T-helper 1 cell treated with Interleukin-12 subunit alpha and Interleukin-12 subunit beta and Interleukin-4 antibody, amounts not matched to agents 30 μg/mL and 1 μg/mL, for 36 hours (primary cell): Measurements from ENCODE around the gene PABPN1.
"Not testable (repeated sequence)": the region's sequence is repeated elsewhere in the genome, so short reads cannot be mapped to it uniquely, and the experiment has no call there.

Experiments used
- H3K27ac Mint-ChIP-seq: one replicate; pipeline ENCODE4 v1.8.0; 2021; ENCODE audit warnings: mild to moderate bottlenecking, mixed read lengths
- H3K27me3 Mint-ChIP-seq: one replicate; pipeline ENCODE4 v1.8.0; 2021; ENCODE audit warnings: low read depth, mixed read lengths
- H3K36me3 Mint-ChIP-seq: one replicate; pipeline ENCODE4 v1.8.0; 2021; ENCODE audit warnings: low read depth, mixed read lengths
- H3K4me1 Mint-ChIP-seq: one replicate; pipeline ENCODE4 v1.8.0; 2021; ENCODE audit warnings: low read depth, mixed read lengths
- H3K4me3 Mint-ChIP-seq: one replicate; pipeline ENCODE4 v1.8.0; 2021; ENCODE audit warnings: mild to moderate bottlenecking, moderate library complexity, mixed read lengths
- H3K9me3 Mint-ChIP-seq: one replicate; pipeline ENCODE4 v1.8.0; 2021; ENCODE audit warnings: mixed read lengths

Gene PABPN1, protein sequence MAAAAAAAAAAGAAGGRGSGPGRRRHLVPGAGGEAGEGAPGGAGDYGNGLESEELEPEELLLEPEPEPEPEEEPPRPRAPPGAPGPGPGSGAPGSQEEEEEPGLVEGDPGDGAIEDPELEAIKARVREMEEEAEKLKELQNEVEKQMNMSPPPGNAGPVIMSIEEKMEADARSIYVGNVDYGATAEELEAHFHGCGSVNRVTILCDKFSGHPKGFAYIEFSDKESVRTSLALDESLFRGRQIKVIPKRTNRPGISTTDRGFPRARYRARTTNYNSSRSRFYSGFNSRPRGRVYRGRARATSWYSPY

DNA sequence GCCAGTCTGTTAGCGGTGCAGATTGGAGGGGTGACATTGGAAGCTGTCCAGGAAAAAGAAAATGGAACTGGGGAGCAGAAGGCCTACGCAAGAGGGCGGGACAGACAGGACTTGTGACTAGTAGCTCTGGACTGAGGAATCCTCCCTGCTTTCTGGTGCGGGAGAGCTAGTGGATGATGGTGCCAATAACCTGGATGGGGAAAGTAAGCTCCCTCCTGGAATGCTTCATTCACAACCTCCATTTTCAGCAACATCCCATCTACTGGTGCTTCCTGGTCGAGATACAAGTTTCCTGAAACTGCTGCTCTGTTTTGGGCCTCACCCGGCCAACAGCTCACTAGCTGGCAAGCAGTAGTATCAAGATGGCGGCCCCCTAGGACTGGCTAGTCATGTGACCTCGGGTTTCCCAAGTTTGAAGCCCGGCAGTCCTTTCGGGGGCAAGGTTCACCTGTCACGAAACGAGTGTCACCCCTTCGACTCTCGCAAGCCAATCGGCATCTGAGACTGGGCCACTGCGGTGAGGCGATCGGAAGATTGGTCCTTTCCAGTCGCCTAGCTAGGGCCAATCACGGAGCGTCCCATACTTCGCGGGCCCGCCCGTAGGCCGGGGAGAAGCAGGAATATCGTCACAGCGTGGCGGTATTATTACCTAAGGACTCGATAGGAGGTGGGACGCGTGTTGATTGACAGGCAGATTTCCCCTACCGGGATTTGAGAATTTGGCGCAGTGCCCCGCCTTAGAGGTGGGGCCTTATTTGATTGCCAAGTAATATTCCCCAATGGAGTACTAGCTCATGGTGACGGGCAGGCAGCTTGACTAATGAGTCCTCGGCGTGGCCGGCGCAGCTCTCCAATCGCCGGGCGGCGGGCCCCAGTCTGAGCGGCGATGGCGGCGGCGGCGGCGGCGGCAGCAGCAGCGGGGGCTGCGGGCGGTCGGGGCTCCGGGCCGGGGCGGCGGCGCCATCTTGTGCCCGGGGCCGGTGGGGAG, at the start of gene PABPN1:
TSS of gene PABPN1 (plus strand) at position 874 of the 988 bp plus-strand sequence. CDS start at position 887, 13 bp downstream.
- Mint-ChIP-seq H3K4me1 (peaks cover 30% of the 10 kb centered on the region), H3K9me3 (peaks cover 10% of the 10 kb centered on the region), H3K27me3 (no peaks in the 10 kb centered on the region), H3K27ac (peak within 1 kb of the TSS; percentile 97), H3K4me3 (peak within 1 kb of the TSS; percentile 86), H3K36me3 (peaks cover 35% of the 10 kb centered on the region)

DNA sequence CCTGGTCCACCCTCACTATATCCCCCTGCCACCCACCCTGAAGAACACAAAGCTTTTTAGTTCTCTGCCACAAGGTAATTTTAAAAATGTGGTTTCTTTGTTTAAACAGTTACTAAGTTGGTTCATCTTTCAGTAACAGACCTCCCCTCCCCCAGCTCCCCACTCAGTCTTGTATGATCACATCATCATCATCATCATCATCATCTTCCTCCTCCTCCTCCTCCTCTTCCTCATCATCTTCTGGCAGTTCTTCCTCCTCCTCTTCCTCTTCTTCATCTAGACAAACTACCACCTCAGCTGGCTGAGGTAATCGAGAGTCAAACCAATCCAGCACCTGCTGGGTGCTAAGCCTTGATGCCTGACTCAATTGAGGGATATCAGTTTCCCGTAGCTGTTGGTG, 45.8 kb upstream of the PABPN1 start:
- H3K27ac Mint-ChIP-seq, result no peak overlapping the region
- H3K4me3 Mint-ChIP-seq, result no peak overlapping the region
- H3K27me3 Mint-ChIP-seq, result no peaks in the 10 kb centered on the region
- no peaks in the 10 kb centered on the region for H3K4me1 Mint-ChIP-seq
- peaks cover 5% of the 10 kb centered on the region for H3K36me3 Mint-ChIP-seq
- H3K9me3 Mint-ChIP-seq, result no peaks in the 10 kb centered on the region

DNA sequence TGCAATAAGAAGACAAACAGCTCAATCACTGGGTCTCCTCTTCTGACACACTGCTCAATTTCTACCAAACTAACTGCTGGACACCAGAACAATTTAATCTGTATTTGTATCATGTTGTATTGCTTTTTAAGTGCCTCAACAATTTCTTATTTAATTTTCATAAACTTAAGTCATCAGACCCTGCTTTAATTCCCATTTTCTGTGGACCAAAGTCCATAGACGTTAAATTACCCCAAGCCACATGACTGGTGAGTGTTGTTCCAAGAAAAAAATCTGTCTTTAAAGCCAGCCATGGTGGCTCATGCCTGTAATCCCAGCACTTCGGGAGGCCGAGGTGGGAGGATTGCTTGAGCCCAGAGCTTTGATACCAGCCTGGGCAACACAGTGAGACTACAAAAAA, 44.1 kb upstream of the PABPN1 start:
- peaks cover under 1% of the 10 kb centered on the region for H3K4me1 Mint-ChIP-seq

DNA sequence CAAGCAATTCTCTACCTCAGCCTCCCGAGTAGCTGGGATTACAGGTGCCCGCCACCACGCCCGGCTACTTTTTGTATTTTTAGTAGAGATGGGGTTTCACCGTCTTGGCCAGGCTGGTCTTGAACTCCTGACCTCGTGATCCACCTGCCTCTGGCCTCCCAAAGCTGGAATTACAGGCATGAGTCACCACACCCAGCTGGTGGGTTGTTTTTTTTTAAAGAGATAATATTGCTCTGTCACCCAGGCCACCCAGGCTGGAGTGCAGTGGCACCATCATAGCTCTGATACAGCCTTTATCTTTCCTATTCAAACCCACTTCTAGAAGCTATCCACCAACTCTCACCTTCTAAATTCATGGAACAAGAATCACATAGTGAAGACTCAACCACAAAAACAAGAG, 43.3 kb upstream of the PABPN1 start:
- not testable (repeated sequence) for H3K4me1 Mint-ChIP-seq, H3K4me3 Mint-ChIP-seq, H3K27ac Mint-ChIP-seq, H3K9me3 Mint-ChIP-seq, H3K36me3 Mint-ChIP-seq, H3K27me3 Mint-ChIP-seq

More for the DNA sequence above, 44.1 kb upstream of the PABPN1 start:
- Mint-ChIP-seq H3K36me3 (peaks cover 5% of the 10 kb centered on the region), H3K27ac (no peak overlapping the region), H3K27me3 (no peaks in the 10 kb centered on the region), H3K9me3 (no peaks in the 10 kb centered on the region), H3K4me3 (no peak overlapping the region)

DNA sequence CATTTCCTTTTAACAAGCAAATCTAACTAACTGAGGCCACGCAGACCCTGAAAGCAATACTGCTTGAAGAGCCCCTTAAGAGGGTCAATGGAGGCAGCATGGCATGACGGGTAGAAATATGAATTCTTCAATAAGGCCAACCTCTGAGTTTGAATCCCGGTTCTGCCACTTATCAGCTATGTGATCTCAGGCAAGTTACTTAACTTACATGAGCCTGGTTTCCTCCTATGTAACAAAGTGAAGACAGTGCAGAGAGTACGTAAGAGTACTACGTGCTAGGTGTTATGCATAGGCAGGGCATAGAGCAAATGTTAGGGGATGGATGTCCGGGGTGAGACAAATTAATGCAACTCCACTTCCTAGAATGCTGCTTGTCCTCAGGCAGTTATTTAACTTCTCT, 40.0 kb upstream of the PABPN1 start:
- H3K4me1 Mint-ChIP-seq, result peaks cover 13% of the 10 kb centered on the region
- H3K27ac Mint-ChIP-seq, result no peak overlapping the region
- H3K4me3 Mint-ChIP-seq, result no peak overlapping the region
- H3K27me3 Mint-ChIP-seq, result no peaks in the 10 kb centered on the region
- H3K36me3 Mint-ChIP-seq, result no peaks in the 10 kb centered on the region
- H3K9me3 Mint-ChIP-seq, result no peaks in the 10 kb centered on the region

DNA sequence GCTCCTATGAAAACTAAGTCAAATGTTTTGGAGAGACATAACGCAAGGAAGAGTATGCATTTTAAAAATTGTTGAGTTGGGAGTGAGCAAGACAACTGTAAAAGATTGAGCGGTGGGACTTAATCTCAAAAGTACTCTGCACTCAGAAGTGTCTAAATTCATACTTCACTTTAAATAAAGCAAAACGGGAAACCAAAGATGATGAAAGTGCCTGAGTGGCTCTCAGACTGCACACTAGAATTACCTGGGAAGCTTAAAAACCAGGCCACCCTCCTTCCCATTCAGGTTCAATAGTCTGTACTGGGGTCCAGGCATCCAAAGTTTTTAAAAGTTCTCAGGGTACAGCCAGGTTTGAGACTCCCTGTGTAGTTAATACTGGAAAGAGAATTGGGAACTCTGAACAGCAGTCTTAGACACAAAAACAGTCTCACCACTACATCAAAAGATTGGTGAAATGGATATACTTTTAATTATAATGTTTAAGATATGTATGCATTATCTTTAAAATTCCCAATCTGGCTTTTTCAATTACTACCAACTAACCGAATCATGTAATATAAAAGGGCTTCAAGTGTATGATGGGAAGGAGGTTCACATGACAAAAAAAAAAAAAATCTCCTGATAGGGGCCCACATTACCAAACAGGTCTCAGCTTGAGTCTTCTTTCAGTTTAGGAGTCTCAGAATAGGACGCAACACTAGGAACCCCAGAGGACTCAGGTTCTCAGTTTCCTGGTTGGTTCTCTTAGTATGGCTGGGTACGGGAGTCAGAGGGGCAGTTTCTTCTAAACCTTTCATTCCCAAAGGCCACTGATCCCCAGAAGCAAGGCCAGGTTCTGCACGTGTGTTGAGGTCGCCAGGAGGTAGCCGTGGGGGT, 36.4 kb upstream of the PABPN1 start:
- H3K9me3 Mint-ChIP-seq, result no peaks in the 10 kb centered on the region
- peaks cover 21% of the 10 kb centered on the region for H3K4me1 Mint-ChIP-seq
- H3K36me3 Mint-ChIP-seq, result no peaks in the 10 kb centered on the region
- peak overlapping the region; percentile 97 for H3K4me3 Mint-ChIP-seq
- peak overlapping the region; percentile 86 for H3K27ac Mint-ChIP-seq
- H3K27me3 Mint-ChIP-seq, result peaks cover 4% of the 10 kb centered on the region

DNA sequence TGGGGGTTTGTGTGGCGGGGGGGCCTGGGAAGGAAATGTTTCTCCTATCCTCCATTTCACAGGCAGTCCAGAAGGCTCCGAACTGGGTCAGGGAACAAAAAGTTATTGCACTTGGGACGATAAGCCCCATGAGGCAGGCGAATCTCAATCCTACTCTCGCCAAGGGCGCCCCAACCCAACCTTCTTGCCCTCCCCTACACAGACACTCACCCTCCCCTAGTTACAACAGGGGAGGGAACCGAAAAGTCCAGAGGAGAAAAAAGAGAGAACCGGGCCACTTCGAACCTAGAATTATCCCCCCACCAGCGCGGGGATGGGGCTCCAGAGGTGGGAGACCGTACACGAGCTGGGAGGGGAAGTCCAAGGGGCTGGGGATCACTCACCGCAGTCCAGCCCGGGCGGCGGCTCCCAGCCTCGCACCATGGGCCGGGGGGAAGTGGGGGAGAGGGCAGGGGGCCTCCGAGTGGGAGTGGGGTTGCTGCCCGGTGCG, 35.7 kb upstream of the PABPN1 start:
- H3K27ac Mint-ChIP-seq, result peak overlapping the region; percentile 86

DNA sequence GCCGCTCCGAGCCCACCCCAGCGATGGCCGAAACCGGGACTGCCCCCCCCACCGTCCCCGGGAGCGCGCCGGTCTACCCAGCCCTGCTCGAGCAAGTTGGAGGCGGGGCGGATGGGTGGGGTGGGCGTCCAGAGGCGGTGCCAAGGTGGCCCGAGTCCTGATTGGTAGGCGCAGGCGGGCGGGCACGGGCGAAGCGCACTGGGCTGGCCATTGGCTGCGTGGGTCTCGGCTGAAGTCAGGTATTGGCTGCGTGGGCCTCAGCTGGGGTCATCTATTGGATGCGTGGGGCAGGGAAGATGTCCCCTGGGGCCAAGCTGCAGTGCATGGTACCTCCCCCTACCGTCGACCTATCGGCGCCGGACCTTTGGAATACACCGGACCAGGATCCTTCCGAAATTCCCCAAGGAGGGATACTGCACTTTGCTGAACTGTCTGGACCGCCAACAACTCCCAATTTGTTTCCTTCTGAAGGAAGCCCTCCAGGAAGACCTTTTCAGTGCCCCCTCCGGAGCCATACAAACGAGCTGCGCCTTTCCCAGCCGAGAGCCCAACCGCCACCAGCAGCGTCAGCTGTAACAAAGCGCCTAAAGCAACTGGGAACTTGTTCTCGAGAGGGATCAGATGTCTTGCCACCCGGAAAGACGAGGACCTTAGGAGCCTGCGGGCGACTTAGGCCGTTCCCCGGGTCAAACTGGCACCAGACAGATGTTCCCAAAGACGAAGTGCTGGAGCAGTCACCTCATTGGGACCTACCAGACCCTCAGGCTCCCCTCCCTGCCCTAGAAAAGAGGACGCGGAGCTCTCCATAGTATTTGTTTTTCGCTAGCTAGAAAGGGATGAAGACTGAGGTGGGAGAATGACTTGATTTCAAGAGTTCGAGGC, 35.0 kb upstream of the PABPN1 start, which contains the start of gene HOMEZ:
TSS of gene HOMEZ (minus strand) at position 113 of the 882 bp plus-strand sequence. CDS start 180 bp downstream, outside the sequence.
- H3K9me3 Mint-ChIP-seq, result no peaks in the 10 kb centered on the region
- H3K4me3 Mint-ChIP-seq, result peak within 1 kb of the TSS; percentile 97
- peak within 1 kb of the TSS; percentile 94 for H3K27ac Mint-ChIP-seq
- peaks cover 4% of the 10 kb centered on the region for H3K27me3 Mint-ChIP-seq
- H3K4me1 Mint-ChIP-seq, result peaks cover 21% of the 10 kb centered on the region
- H3K36me3 Mint-ChIP-seq, result no peaks in the 10 kb centered on the region

More for the DNA sequence above, 35.7 kb upstream of the PABPN1 start:
- Mint-ChIP-seq H3K36me3 (no peaks in the 10 kb centered on the region), H3K4me1 (peaks cover 21% of the 10 kb centered on the region), H3K4me3 (peak overlapping the region; percentile 97), H3K9me3 (no peaks in the 10 kb centered on the region), H3K27me3 (peaks cover 4% of the 10 kb centered on the region)

DNA sequence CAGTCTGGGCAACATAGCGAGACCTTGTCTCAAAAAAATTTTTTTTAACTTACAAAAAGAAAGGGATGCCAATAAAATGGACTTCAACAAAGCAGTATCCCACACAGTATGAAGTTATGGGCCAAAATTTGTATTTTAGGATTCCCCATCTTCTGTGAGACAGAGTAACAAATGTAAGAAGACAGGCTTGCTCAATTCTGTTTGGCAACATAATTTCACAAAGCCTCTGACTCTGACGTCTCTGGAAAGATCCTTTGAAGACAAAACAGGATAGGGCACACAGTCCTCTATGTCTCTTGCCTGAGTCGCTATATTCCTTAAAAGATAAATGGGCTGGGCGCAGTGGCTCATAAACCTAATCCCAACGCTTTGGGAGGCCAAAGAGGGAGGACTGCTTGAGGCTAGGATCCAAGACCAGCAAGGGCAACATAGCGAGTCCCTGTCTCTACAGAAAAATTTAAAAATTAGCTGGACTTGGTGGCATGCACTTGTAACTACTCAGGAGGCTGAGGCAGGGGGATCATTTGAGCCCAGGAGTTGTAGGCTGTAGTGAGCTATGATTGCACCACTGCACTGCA, 34.3 kb upstream of the PABPN1 start:
- Mint-ChIP-seq H3K27ac (peak overlapping the region; percentile 94), H3K9me3 (no peaks in the 10 kb centered on the region), H3K4me3 (peak overlapping the region; percentile 97), H3K4me1 (peaks cover 21% of the 10 kb centered on the region), H3K27me3 (peaks cover 4% of the 10 kb centered on the region), H3K36me3 (no peaks in the 10 kb centered on the region)

DNA sequence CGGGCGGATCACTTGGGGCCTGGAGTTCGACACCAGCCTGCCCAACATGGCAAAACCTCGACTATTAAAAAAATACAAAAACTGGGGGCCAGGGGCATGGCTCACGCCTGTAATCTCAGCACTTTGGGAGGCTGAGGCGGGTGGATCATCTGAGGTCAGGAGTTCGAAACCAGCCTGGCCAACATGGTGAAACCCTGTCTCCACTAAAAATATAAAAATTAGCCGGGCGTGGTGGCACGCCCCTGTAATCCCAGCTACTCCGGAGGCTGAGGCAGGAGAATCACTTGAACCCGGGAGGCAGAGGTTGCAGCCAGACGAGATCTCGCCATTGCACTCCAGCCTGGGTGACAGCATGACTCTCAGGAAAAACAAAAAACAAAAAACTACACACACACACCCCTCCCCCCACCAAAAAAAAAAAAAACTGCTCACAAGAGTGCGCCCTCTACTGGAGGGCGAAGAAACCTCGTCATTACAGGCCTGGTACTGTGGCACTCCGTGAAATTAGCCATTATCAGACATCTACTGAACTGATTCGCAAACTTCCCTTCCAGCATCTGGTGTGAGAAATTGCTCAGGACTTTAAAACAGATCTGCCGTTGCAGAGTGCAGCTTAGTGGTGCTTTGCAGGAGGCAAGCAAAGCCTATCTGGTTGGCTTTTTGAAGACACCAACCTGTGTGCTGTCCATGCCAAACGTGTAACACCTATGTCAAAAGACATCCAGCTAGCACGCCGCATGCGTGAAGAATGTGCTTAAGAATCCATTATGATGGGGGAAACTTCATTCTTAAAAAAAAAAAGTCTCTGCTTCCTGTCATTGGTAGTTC, 26.3 kb upstream of the PABPN1 start:
- Mint-ChIP-seq H3K27ac (peak overlapping the region; percentile 59), H3K36me3 (peaks cover 7% of the 10 kb centered on the region), H3K4me1 (peaks cover 16% of the 10 kb centered on the region)

DNA sequence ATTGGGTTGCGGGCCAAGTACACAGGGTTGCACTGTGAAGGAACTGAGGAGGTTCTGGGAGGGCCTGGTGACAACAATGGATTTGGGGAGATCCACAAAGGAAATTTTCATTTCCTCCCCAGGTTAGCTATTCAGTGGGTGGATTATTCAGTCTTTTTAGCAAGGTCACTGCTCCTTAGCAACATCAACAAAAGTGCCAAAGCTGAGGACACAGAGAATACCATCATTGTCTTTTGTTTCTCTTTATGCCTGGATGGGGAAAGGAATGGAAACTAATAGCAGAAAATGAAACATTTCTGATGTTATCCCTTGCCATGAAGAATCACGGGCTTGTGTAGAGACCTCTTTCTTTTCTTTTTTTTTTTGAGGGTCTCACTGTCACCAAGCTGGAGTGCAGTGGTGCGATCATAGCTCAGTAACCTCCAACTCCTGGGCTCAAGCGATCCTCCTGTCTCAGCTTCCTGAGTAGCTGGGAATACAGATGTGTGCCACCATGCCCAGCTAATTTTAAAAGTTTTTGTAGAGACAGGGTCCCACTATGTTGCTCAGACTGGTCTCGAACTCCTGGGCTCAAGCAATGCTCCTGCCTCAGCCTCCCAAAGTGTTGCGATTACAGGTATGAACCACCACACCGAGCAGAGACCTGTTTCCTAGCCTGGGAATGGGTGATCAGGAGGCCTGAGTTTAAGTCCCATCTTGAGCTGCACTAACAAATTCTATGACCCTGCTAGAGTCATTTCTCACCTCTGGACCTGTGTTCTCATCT, 25.1 kb upstream of the PABPN1 start:
- H3K27ac Mint-ChIP-seq, result no peak overlapping the region
- peaks cover 7% of the 10 kb centered on the region for H3K36me3 Mint-ChIP-seq
- no peaks in the 10 kb centered on the region for H3K9me3 Mint-ChIP-seq
- no peak overlapping the region for H3K4me3 Mint-ChIP-seq
- no peaks in the 10 kb centered on the region for H3K27me3 Mint-ChIP-seq
- H3K4me1 Mint-ChIP-seq, result peaks cover 20% of the 10 kb centered on the region

More for the DNA sequence above, 26.3 kb upstream of the PABPN1 start:
- H3K27me3 Mint-ChIP-seq, result no peaks in the 10 kb centered on the region
- no peaks in the 10 kb centered on the region for H3K9me3 Mint-ChIP-seq
- H3K4me3 Mint-ChIP-seq, result no peak overlapping the region

DNA sequence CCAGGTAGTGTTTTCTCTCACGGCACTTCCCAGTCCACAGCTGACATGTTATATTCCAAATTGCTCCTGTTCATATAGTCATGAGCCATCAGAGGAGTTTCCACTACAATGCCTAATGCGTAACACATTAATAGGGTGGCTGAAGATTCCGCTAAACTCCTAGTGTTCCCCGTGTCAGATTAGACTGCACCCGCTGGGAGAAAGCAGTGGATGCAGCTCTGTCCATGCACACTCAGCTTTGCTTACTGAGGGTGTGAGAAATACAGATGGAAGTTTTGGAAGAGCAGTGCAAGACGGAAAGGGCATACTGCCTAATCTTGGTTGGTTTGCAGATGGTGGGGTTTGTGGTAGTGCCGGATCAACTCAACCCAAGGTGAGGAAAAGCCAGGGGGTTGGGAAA, 24.2 kb upstream of the PABPN1 start:
- Mint-ChIP-seq H3K36me3 (peaks cover 7% of the 10 kb centered on the region), H3K9me3 (no peaks in the 10 kb centered on the region), H3K27ac (no peak overlapping the region), H3K27me3 (no peaks in the 10 kb centered on the region), H3K4me3 (no peak overlapping the region), H3K4me1 (peaks cover 20% of the 10 kb centered on the region)
